ENCODE data around the gene GGT6.

Gene GGT6

DNA sequence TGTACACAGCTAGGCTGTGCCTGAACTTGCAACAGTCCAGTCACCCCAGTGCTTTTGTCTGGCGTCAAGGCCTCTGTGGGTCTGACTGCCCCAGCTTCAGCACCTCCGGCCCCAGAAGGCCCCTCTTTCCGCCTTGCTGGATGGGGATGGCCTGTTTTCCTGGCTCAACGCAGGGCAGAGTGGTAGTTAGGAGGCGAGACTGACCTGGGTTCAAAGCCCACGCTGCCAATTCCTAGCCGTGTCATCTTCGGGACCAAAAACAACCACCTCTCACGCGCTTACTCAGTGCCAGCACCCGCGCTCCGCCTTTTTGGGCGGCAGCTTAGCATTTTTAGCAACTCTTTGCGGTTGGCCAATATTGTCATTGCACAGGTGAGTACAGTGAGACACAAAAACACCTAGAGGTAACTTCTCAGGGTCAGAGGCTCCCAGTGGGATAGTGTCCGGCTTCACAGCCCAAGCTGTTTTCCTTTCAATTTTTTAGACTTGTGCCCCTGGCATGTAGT lies 9.8 kb downstream of the GGT6 start:
- no peak for DNase-seq

DNA sequence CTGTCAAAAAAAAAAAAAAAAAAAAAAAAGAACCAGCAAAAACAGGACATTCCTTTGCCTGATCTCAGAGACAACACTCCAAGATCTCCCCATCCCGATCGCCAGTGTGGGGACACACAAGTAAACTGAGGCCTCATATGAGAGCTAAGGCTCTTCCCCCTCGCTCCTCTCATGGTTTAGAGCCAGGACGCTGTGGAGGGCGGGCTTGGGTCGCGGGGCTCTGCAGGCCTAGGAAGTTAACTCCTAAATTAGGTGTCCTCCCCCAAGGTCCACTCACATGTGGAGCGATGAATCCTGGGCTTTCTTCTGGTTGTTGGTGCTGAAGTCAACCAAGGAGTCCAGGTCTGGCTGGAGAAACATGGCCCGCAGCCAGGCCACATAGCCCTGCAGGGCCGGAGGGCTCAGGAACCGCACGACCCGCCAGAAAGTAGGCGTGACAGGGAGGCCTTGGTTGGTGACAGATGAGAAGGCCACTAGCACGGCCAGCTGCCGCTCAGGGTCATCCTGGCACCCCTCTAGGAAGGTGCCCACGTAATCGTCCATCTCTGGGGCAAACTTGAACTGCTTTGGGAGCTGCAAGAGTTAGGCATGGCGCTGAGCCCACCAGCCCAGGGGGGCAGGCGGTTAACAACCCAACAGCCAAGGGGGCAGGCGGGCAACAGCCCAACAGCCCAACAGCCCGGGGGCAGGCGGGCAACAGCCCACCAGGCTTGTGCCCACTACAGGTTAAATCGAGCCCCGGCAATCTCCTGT lies 10.4 kb downstream of the GGT6 start:
- no peak for DNase-seq

DNA sequence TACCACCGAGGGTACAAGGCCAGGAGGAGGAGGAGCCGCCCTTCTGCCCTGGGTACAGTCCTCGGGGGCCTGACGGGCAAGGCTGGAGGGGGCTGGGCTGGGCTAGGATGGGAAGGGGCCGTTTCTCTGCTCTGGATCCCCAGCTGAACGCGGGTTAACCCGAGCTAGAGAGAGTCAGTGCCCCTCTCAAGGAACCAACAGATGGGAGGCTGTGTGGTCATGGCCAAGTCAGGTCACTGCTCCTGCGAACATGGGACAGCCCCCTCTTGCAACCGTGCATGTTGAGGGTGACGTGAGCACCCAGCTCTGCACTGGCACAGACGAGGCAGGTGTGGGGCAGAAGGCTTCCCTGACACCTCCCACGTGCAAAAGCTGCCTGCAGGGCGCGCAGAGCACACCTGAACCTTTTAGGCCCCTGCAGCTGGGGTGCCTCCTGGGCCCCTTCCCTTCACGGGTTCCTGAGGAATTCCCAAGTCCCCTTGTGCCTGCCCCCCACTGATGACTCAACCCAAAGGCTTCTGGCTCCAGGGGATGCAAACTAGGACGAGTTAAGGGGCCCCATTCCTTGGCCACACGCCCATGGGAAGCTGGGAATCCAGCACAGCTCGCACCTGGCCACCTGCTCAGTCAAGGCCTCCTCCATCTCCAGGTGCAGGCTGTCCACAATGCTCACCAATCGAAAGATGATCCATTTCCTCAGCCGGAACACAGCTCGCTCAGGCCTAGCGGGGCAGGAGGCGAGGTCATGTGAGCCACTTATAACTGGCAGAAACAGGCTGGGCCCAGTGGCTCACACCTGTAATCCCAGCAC lies 11.5 kb downstream of the GGT6 start:
- DNase-seq: no peak

DNA sequence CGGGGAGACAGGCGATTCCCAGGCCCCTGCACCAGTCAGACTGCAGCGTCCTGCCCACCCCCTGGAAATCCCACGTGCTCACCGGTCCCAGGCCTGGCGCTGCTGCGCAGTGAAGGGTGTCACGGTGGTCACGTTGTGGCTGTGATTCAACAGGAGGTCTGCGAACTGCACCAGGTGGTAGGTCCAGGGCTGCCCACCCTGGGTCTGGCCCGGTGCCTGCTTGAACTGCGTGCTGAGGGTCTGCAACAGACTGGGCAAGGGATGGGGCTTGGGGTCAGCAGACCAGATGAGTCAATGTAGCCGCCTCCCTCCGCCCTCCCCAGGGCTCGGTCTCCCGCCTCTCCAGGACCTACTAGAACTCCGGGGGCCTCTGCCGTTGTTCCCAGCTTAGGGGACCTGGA lies 12.3 kb downstream of the GGT6 start:
- no peak for DNase-seq

DNA sequence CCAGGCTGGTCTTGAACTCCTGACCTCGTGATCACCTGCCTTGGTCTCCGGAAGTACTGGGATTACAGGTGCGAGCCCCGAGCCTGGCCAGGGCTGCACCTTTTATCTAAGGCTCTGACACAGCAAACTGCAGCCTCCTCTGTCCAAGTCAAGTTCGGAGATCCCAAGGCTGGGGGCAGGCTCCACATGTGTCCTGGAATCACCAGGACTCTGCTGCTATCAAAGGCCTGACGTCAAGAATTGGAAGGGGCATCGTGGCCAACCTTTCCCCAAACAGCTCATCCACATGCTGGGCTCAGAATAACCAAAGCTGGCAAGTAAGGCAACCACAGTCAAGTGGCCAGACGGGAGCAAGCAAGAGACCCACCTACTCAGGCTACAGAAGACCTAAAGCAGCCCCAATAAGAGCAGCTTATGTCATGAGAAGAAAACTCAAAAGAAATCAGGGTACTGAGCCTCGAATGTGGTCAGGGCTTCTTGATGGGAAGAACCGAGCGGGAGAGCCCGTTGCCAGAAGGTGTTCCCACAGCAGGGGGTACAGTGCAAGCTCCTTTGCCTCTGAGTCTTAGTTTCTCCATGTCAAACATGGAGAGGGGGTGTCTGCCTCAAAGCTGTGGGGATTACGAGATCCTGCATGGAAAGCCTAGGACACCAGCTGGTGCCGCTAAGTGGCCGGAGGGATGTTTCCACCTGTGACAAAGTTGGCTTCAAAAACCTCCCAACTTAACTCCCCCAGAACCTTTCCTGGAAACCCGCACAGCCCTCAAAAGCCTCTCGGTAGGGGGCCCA lies 13.1 kb downstream of the GGT6 start:
- DNase-seq: no peak

GRCh38 chr17:4545217-4545951 lies 15.0 kb downstream of the GGT6 start:
- DNase-seq: no peak

DNA sequence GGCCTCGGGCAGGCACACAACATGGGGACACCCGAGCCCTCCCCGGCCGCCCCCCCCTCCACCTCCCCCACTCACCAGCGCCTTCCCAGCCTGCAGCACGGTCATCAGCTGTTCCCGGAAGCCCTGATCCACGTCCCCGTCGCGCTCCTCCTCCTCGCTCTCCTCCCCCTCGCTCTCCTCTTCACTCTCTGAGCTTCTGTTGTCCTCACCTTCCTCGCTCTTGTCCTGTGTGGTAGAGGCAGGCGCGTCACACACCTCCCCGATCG lies 15.5 kb downstream of the GGT6 start:
- no peak for DNase-seq

GRCh38 chr17:4544135-4544950 lies 16.0 kb downstream of the GGT6 start:
- DNase-seq: no peak

GRCh38 chr17:4543557-4544026 lies 16.8 kb downstream of the GGT6 start:
- DNase-seq: no peak

DNA sequence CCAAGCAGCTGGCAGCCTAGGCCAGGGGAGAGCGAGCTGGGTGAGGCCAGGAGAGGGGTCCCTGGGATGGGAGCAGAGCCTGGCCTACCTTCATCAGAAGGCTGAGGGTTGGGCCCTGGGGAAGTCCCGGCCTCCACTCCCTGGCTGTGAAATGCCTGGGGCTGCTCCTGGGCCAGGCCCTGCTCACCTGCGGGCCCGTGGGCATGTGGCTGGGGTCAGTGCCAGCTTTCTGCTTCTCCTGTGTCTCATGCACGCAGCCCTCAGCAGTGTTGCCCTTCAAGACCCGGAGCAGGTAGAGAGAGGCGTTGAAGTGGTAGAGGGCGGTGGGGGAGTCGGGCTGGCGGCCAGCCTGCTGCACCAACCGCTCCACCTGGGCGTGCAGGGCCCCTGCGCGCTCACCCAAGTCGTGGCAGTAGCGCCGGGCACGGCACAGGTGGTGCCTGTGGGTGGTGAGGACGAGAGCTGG lies 17.6 kb downstream of the GGT6 start:
- DNase-seq: no peak

DNA sequence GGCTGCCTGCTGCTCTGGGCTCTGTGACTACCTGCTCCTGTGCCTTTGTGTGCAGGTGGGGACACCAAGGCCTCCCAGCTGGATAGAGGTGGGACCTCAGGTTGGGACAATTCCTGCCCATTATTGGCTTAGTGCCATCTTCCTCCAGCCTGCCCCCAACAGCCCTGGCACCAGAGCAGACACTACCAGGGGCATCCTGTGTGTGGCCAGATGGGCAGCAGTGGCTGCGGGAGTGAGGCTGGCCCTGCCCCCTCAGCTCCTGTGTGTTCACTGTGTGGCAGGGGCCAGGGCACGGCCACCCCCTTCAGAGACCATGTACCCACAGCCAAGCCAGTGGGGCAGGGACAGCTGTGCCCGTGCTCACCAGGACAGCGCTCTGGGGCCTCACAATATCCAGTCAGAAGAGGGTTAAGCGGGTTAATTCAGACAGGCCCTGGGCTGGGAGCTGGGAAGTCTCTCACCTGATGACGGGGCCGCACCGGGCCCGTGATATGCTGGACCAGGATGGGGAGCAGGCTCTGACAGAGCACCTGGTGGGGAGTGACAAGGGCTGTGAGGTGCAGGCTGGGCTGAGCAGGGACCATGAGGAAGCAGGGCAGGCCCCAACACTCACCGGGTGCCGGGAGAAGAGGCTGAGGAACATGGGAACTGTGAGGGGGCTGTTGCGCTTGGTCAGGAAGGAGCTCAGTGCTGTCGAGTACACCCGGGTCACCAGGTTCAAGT lies 18.2 kb downstream of the GGT6 start:
- no peak for DNase-seq

DNA sequence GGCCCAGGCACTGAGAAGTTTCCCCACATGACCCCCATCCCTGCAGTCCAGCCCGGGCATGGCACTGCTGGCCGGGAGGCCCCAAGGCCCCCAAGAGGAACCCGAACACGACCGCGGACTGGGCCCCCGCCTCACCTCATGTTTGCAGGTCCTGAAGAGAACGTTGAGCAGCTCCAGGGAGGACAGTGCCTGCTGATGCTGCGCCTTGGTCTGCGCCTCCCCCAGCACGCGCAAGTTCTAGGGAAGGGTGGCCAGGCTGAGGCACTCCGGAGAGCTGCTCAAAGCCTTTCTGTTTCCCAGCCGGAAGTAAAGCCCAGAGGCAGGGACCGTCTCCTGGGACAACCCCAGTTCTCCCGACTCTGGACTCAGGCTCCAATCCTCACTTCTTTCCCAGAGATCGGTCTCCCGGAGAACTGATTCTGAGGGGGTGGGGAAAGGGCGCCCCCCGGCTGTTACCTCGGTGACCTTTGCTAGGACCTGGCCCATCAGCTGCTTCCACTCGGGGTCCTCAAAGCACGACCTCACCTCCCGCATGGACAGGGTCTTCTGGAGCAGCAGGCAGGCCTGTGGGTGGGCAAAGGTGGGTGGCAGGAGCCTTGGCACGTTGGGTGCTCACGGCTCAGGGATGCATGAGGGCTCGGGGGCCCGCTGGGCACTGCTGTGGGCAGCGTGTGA lies 18.9 kb downstream of the GGT6 start:
- DNase-seq: no peak

DNA sequence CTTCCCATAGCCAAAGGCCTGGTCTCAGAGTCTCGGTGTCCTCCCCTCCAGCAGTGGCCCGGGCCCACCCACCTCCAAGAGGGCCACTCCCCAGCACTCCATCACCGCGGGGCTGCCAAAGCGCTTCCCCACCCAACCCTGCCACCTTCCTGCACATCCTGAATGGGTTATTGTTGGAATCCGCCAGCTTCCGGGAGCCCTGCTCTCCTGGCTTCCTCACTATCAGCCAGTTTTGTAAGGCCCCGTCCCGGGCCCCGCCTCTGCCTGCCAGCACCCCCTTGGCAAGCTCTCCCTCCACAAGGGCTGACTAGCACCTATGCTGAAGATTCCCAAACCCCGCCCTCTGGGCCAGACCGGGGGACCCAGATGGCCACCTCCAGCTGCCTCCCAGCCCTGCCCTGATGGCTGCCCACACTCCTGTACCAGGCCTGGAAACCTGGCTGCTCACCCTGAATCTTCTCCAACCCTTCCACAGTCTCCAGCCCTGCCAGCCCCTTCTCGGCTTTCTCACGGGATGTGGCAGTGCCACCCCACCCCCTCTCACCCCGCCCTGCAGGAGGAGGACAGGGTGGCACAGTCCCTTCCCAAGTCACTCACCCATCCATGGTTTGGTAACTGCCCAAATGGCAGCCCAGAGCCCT lies 19.6 kb downstream of the GGT6 start:
- DNase-seq: no peak

GRCh38 chr17:4540224-4540651 lies 20.1 kb downstream of the GGT6 start:
- no peak for DNase-seq

DNA sequence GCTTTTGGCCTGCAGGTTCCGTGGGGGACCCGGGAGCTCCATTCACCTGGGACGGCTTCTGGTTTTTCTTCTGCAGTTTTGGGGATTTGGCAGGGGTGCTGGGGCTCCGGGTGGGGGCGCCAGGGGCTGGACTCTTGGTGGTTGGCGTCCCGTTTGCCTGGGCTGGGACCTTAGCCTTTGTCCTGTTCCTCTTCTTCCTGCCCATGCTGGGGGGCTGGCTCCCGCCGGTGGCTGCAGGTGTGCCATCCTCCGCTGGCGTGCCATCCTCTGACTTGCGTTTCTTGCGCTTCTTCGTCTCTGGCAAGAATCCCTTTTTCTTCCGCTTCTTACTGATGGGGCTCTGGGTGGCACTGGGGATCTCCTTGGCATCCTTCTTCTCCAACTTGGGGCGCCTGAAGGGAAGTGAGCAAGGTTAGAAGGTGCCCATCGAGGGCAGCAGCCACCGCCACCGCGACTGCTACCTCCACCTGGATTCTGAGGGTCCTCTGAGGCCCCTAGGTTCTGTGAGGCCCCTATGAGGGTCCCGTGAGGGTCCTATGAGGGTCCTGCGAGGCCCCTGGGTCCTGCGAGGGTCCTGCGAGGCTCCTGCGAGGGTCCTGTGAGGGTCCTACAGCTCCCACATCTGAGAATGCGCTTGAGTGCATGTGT lies 20.7 kb downstream of the GGT6 start:
- no peak for DNase-seq

- DNase-seq: no peak
These were observed 21.4 kb downstream of the GGT6 start for GRCh38 chr17:4539025-4539424.

DNA sequence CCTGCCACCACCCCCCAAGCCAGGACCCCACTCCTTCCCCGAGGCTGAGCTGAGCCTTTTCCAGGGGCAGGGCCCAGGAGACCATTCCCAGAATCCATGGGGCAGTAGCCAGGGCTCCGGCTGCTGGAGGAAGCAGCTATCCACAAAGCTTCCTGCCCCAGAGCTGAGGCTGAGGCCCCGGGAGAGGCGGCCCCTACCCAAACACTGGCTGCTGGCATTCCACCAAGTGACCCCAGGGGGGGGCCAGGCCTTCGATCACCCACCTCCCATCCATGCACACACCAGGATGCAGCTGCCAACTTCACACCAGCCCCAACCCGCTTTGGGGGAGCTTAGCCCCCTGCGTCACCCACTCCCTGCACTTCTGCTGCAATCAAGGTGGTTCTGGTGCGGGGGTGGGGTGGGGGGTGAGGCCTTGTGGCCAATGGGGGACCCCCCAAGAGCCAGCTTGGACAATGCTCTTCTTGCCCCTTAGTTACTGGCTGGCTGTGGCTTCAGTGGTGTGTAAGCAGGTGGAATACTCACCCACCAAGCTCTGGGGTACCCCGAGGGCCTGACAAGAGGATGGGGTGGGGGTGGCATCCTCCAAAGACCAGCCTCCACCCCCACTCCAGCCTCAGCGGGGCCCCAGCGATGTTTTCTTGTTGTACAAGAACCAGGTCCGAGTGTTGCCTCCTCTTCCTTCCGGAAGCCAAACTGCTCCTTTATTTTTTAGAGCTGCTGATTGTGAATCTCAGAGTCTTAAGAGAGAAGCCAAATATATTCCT lies 22.0 kb downstream of the GGT6 start:
- no peak for DNase-seq

- DNase-seq: no peak
These were observed 22.7 kb downstream of the GGT6 start for GRCh38 chr17:4537451-4538235.
